GM12801 (cell line): ENCODE measurements around the gene SHROOM3.

Experiments
- CTCF ChIP-seq: IDR thresholded peaks from one replicate; pipeline ENCODE4 v1.5.1; 2011; ENCODE audit warnings: control low read depth; ENCODE audit not compliant: insufficient read length; ENCODE audit errors: extremely low read depth

Gene SHROOM3

GRCh38 chr4:76640353-76640910 is 205.4 kb downstream of the SHROOM3 start:
- no peak for TF ChIP-seq CTCF

GRCh38 chr4:76641351-76641750 is 206.3 kb downstream of the SHROOM3 start:
- TF ChIP-seq CTCF, result no peak

GRCh38 chr4:76641758-76642157 is 206.7 kb downstream of the SHROOM3 start:
- TF ChIP-seq CTCF, result no peak

DNA sequence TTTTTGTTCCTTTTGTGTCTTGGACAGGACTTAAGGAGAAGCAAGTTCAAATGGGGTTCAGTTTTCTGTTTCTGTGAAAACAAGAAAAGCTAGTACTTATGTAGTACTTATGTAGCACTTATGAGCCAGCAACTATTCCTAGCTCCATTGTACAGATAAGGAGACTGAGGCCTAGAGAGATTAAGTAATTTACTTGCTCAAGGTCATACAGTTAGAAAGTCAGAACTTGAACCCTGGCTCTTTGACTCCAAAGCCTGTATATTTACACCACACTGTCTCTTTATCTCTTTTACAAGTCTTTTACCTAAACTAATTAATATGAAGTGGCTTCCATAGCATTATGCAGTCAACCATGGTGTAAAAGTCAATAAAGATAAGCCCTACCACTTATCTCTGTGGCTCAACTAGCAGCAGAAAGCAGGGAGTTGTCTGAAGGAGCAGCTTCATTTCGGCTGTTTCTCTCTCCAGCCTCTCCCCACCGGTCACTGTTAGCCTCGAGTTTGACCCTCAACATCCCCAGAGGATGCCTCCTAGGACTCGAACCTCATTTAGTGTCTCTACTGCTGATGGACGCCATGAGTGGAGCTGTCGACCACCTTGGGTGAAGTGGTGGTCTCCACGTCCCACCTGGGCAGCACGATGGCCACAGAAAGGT is 209.9 kb downstream of the SHROOM3 start:
- TF ChIP-seq CTCF, result no peak

DNA sequence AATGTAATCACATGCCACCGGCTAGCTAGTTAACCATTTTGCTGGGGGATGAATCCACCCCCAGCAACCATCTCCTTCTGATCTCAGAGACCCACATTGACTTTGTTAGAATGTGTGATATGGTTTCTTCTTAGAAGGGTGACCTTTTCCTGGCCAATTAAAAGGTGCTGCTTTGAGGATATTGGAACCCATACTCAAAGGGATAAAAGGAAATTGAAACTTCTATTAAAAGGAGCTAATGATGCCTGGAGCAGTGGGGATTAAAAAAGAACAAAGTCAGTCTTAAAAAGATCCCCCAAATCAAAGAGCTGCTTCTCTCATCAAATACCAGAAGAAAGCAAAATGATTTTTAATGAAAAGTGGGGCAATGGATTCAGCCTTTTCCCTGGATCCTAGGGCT is 214.1 kb downstream of the SHROOM3 start:
- no peak for TF ChIP-seq CTCF

DNA sequence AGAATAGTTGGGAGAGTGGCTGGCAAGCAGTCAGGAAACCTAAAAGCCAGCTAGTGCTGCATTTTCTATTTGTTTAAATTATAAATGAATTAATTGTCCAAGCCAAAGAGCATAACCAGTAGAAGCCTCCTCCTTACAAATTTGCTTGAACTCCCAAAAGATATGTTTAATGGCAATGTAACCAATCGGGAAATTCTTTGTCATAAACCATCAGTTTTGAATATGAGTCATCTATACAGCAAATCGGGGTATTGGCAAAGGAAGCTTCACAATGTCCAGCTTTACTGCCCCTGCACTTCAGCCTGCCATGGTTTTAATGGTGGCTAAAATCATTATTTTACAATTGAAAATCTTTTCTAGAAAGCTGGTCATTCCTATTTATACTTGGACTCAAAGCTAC is 216.6 kb downstream of the SHROOM3 start:
- TF ChIP-seq CTCF, result no peak

- no peak for TF ChIP-seq CTCF
These were observed 217.4 kb downstream of the SHROOM3 start for GRCh38 chr4:76652389-76652788.
